Measurements from ENCODE around the gene CLCN5. TPM values are rescaled to one million over a fixed set of nuclear protein-coding genes. Genes with fewer than 3 reads are reported as not detected.

Gene CLCN5
- total and polyA plus RNA-seq, 10 of the 15 experiments (the other 5 are each of a cell fraction or from before 2014, with no cell fraction given): 0.33 to 3.8 (median 2.6) TPM

GRCh38 chrX:49879656-49880277 lies 42.6 kb upstream of the CLCN5 start (continued):
- TF ChIP-seq IRF5 (IDR thresholded peaks at IDR 0.05; ENCODE audit: borderline replicate concordance) (no peak), ESRRA (IDR thresholded peaks at IDR 0.05; ENCODE audit: low read length) (no peak), PML (IDR thresholded peaks at IDR 0.05; ENCODE audit: low read length) (no peak), ELK1 (IDR thresholded peaks at IDR 0.05; ENCODE audit: low read depth, low read length) (no peak), GABPA (IDR thresholded peaks at IDR 0.05; ENCODE audit: low read depth) (no peak), NKRF (conservative IDR thresholded peaks at IDR 0.05) (no peak), YBX1 (IDR thresholded peaks at IDR 0.05) (no peak), KDM1A (IDR thresholded peaks at IDR 0.05; ENCODE audit: borderline replicate concordance) (no peak), BHLHE40 (IDR thresholded peaks at IDR 0.05; ENCODE audit: borderline replicate concordance in 1 of 2, low read depth in 2 of 2, low read length in 1 of 2) (no peak)
